Activated CD8-positive, alpha-beta memory T cell treated with anti-CD3 and anti-CD28 coated beads for 1 hour (primary cell): ENCODE data around the gene PHF23.
A peak's percentile ranks its signal among the peaks of the same experiment; 100 is the strongest.

Source experiments
- DNase-seq, 2 donors: peaks; one replicate each; pipeline ENCODE4 v3.0.0-alpha.2; 2020; ENCODE audit warnings: low read depth in 1 of 2; ENCODE audit errors: extremely low read depth in 1 of 2

The PHF23 gene

GRCh38 chr17:7207120-7208001 is 31.9 kb downstream of the PHF23 start:
- DNase-seq = no peak

- DNase-seq = no peak
Observed at GRCh38 chr17:7205561-7205960, 33.7 kb downstream of the PHF23 start.

GRCh38 chr17:7204828-7205461 is 34.3 kb downstream of the PHF23 start:
- peak; percentile 87 to 95 for DNase-seq

GRCh38 chr17:7204336-7204735 is 34.9 kb downstream of the PHF23 start:
- no peak for DNase-seq

- DNase-seq = no peak
Observed at GRCh38 chr17:7203391-7203790, 35.9 kb downstream of the PHF23 start.

- no peak for DNase-seq
Observed at GRCh38 chr17:7196651-7197401, 42.4 kb downstream of the PHF23 start.

- DNase-seq = no peak
Observed at GRCh38 chr17:7195971-7196370, 43.3 kb downstream of the PHF23 start.

GRCh38 chr17:7192271-7192937 is 46.9 kb downstream of the PHF23 start:
- no peak for DNase-seq

- no peak for DNase-seq
Observed at GRCh38 chr17:7191571-7192270, 47.5 kb downstream of the PHF23 start.

GRCh38 chr17:7191069-7191468 is 48.2 kb downstream of the PHF23 start:
- DNase-seq = no peak

- DNase-seq = no peak
Observed at GRCh38 chr17:7190276-7190917, 48.9 kb downstream of the PHF23 start.

GRCh38 chr17:7186241-7186640 is 53.0 kb downstream of the PHF23 start:
- DNase-seq = no peak
